Measurements from ENCODE around the gene KLHL6. TPM values are rescaled to one million over a fixed set of nuclear protein-coding genes. Genes with fewer than 3 reads are reported as not detected.

KLHL6 gene
- total and polyA plus RNA-seq, 2 of the 8 experiments (the other 6 are each of a cell fraction or from before 2014, with no cell fraction given), result 0.05 TPM; not detected in 1

GRCh38 chr3:183449791-183450190 lies 105.7 kb downstream of the KLHL6 start:
- H4K8ac ChIP-seq (ENCODE audit: extremely low read depth, insufficient read depth, low read length), result no peak overlapping the region
- H2AK5ac ChIP-seq (ENCODE audit: low read depth, low read length), result no peak overlapping the region
- peak overlapping the region in 1 of 4 experiments; percentile 4; a peak in 1 of 8 replicates for H3K4me3 ChIP-seq (ENCODE audit: extremely low read depth in 1 of 4, insufficient read depth in 2 of 4, low read depth in 3 of 4, low read length in 4 of 4)
- no peak overlapping the region for H4K91ac ChIP-seq (replicated peaks; ENCODE audit: insufficient read length, low read length)
- H3K36me3 ChIP-seq (ENCODE audit: control insufficient read depth in 2 of 4, insufficient read depth in 4 of 4, low read length in 3 of 4), result peaks cover 0 to 18% (median 10%) of the 10 kb centered on the region in 4 experiments; a peak in 5 of 8 replicates
- no peak overlapping the region for H2BK20ac ChIP-seq (ENCODE audit: low read length)
- H3K9me3 ChIP-seq (ENCODE audit: insufficient read depth in 2 of 2, low read depth in 1 of 2, low read length in 1 of 2), result no peaks in the 10 kb centered on the region
- no peak overlapping the region for H3K14ac ChIP-seq (ENCODE audit: insufficient read length)
- WGBS, 2 experiments (ENCODE audit: extremely low coverage in 1 of 2, insufficient coverage in 1 of 2, insufficient read length in 1 of 2, insufficient replicate concordance in 2 of 2, low coverage in 1 of 2, low lambda C conversion rate in 2 of 2, missing lambda C conversion rate in 1 of 2), result 90% methylated on average over 1 of the region's 1 CpG; no CpG with 5 or more reads in 1 of the 2 experiments
- 0 out of 4 replicates have a peak overlapping the region, but pooled peaks have one; percentile 4 to 8 for H3K4me2 ChIP-seq (ENCODE audit: insufficient read depth in 1 of 2, low read depth in 2 of 2, low read length in 2 of 2)
- H3K23ac ChIP-seq (ENCODE audit: insufficient read length), result no peak overlapping the region
- H4K5ac ChIP-seq (ENCODE audit: insufficient read length, low read depth, low read length), result no peak overlapping the region
- no peak overlapping the region for H2BK12ac ChIP-seq (ENCODE audit: low read depth, low read length)
- DNase-seq (ENCODE audit: low read depth in 1 of 2, low spot score in 2 of 2) (no peak), FAIRE-seq (no peak)
- H2BK15ac ChIP-seq (ENCODE audit: low read length), result no peak overlapping the region
- ChIA-PET POLR2A (ENCODE audit: partially characterized antibody) (no interaction called here), CTCF (ENCODE audit: partially characterized antibody) (interaction anchor here (1.0 kb wide), 1 partner anchor 28 kb away, joined by 3 read pairs; no protein-coding TSS in a partner anchor)
- H3K9ac ChIP-seq (replicated peaks in 1 of 4; ENCODE audit: extremely low read depth in 1 of 4, low read depth in 3 of 4, low read length in 3 of 4), result no peak overlapping the region
- H3K79me1 ChIP-seq (ENCODE audit: low read depth, low read length), result no peaks in the 10 kb centered on the region
- no peak overlapping the region for H3K18ac ChIP-seq (ENCODE audit: extremely low read depth, low read length)
- peaks cover 5% of the 10 kb centered on the region; the same call in 1 of the 2 replicates for H3K23me2 ChIP-seq (ENCODE audit: low read depth, low read length)
- no peak overlapping the region for H2AFZ ChIP-seq (ENCODE audit: low read length)
- H2BK5ac ChIP-seq (ENCODE audit: low read depth, low read length), result no peak overlapping the region
- H2BK120ac ChIP-seq (replicated peaks; ENCODE audit: low read depth, low read length), result no peak overlapping the region
- no peak overlapping the region for H3K56ac ChIP-seq (replicated peaks; ENCODE audit: insufficient read length, low read depth, low read length)
- H4K20me1 ChIP-seq (replicated peaks in 1 of 2; ENCODE audit: control insufficient read depth in 1 of 2, insufficient read depth in 2 of 2, low read length in 2 of 2), result no peaks in the 10 kb centered on the region
- peaks cover 0 to 30% of the 10 kb centered on the region in 2 experiments; a peak in 3 of 4 replicates for H3K79me2 ChIP-seq (ENCODE audit: control insufficient read depth in 1 of 2, insufficient read depth in 2 of 2, low read length in 2 of 2)
- H3K27ac ChIP-seq (ENCODE audit: low read depth, low read length), result no peak overlapping the region
- H3K4me1 ChIP-seq (replicated peaks in 1 of 4; ENCODE audit: control insufficient read depth in 3 of 4, insufficient read depth in 4 of 4, low read length in 3 of 4), result no peaks in the 10 kb centered on the region
- no peak overlapping the region for H3K4ac ChIP-seq (replicated peaks; ENCODE audit: insufficient read length, low read depth, low read length)
- no peaks in the 10 kb centered on the region for H3K27me3 ChIP-seq (replicated peaks in 1 of 4; ENCODE audit: control insufficient read depth in 3 of 4, extremely low read depth in 1 of 4, insufficient read depth in 3 of 4, low read length in 3 of 4)
- TF ChIP-seq SP2 (IDR thresholded peaks at IDR 0.05; ENCODE audit: low read length) (no peak), BRCA1 (IDR thresholded peaks at IDR 0.05; ENCODE audit: low read depth, low read length) (no peak), SP1 (IDR thresholded peaks at IDR 0.05; ENCODE audit: low read depth, low read length) (no peak), CEBPB (IDR thresholded peaks at IDR 0.05; ENCODE audit: low read depth, low read length) (no peak), POLR2AphosphoS5 (IDR thresholded peaks at IDR 0.05; ENCODE audit: low read depth, low read length) (no peak), SUZ12 (IDR thresholded peaks at IDR 0.05; ENCODE audit: low read length) (no peak), SAP30 (IDR thresholded peaks at IDR 0.05; ENCODE audit: insufficient read depth, insufficient replicate concordance, low read length) (no peak), CBX5 (IDR thresholded peaks at IDR 0.05; ENCODE audit: low read depth, low read length) (no peak), RBBP5 (IDR thresholded peaks at IDR 0.05; ENCODE audit: borderline replicate concordance, low read depth, low read length) (no peak), NRF1 (IDR thresholded peaks at IDR 0.05; ENCODE audit: low read depth, low read length) (no peak), USF2 (IDR thresholded peaks at IDR 0.05; ENCODE audit: low read length) (no peak), CHD2 (IDR thresholded peaks at IDR 0.05; ENCODE audit: low read length) (no peak), CREB1 (IDR thresholded peaks at IDR 0.05) (no peak), SRF (IDR thresholded peaks at IDR 0.05; ENCODE audit: low read depth, low read length) (no peak), GTF2F1 (IDR thresholded peaks at IDR 0.05; ENCODE audit: borderline replicate concordance, low read depth, low read length) (no peak)
